Right lobe of liver (tissue), 4 donors: ENCODE data around the gene PIGP.

ENCODE experiments used
- POLR2A ChIP-seq: fragments of 450-650 bp; IDR thresholded peaks from one replicate; pipeline ENCODE4 v1.6.1; 2017; ENCODE audit warnings: antibody characterized with exemption, mild to moderate bottlenecking
- TF ChIP-seq, protein P1 (sequence below), 4 donors: fragments of 200-600 bp in 3 of 4; fragments of 450-650 bp in 1 of 4; IDR thresholded peaks; one replicate each; pipeline versions ENCODE4 v1.5.1 to v1.8.0; 2016 to 2022; ENCODE audit warnings: antibody characterized with exemption in 4 of 4, mild to moderate bottlenecking in 2 of 4
- donor health status: DM: no; HTN: no; CAD: no.
- donor health status: DM: no; HTN: no; CAD: no.
- donor health status: DM: no; HTN: yes; CAD: no.

DNA sequence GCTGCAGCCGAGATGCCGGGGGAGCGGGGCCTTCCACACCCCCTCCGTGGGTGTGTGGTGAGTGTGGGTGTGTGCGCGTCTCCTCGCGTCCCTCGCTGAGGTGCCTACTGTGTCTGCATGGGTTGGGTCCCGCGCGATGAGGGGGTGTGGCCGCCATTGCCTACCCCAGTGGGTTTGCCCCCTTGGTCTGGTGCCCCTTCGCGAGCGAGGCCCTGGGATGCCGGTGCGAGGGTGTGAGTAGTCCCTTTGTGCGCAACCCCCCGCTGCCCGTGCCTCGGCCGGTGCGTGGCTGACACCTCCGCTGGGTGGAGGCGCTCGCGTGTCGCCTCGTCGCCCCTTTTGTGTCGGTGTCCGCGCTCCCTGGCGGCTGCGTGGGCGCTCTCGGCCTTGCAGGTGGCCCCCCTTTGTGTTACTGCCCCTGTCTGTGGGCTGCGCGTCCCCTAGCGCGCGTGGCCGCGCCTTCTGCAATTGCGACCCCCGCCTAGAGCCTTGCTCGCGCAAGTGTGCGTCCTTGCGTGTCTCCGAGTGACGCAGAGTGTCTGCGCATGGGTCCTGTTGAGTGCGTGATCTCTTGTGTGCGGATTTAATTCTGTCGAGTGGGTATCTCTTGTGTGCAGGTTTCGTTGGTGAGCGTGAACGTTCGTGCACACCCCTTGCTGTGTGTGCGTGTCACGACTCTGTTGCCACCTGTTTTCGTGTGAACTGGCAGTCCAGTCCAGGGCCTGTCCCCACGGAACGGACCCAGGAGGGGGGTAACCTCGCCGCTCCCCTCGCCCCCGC lies 736 bp upstream of the PIGP start:
- TF ChIP-seq, protein P1, sequence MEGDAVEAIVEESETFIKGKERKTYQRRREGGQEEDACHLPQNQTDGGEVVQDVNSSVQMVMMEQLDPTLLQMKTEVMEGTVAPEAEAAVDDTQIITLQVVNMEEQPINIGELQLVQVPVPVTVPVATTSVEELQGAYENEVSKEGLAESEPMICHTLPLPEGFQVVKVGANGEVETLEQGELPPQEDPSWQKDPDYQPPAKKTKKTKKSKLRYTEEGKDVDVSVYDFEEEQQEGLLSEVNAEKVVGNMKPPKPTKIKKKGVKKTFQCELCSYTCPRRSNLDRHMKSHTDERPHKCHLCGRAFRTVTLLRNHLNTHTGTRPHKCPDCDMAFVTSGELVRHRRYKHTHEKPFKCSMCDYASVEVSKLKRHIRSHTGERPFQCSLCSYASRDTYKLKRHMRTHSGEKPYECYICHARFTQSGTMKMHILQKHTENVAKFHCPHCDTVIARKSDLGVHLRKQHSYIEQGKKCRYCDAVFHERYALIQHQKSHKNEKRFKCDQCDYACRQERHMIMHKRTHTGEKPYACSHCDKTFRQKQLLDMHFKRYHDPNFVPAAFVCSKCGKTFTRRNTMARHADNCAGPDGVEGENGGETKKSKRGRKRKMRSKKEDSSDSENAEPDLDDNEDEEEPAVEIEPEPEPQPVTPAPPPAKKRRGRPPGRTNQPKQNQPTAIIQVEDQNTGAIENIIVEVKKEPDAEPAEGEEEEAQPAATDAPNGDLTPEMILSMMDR (IDR thresholded peaks at IDR 0.05) = peak in 1 of 4 donors; percentile 11
- no peak for TF ChIP-seq POLR2A
